HCT116 (cell line): ENCODE data around the gene LNP1. TPM values are rescaled to one million over a fixed set of nuclear protein-coding genes. Genes with fewer than 3 reads are reported as not detected.

Experiments
- ATAC-seq: fragments of 200-7000 bp; cut with Tn5 transposase; 2 replicates; pipeline ENCODE4 v1.9.1; 2020; ENCODE audit warnings: mild to moderate bottlenecking, moderate library complexity
- BruUV-seq: library from RNA; stranded (reverse); fragments of 400-500 nt; replicated peaks from 2 replicates; lab custom pipeline; 2021; lab: Mats Ljungman, UMichigan
- CTCF ChIA-PET: fragments of 300-600 bp; sonication (Branson Sonifier 250); formaldehyde crosslinking; loops from one replicate; lab custom pipeline; 2021; ENCODE audit warnings: antibody characterized with exemption; lab: Charles Lee
- POLR2A ChIA-PET: fragments of 300-600, 350-600 bp; sonication (Branson Sonifier 250); formaldehyde crosslinking; loops from one replicate; lab custom pipeline; 2021; ENCODE audit warnings: antibody characterized with exemption; lab: Charles Lee
- RAD21 ChIA-PET, 2 experiments: fragments of 300-600 bp; sonication (Branson Sonifier 250); formaldehyde crosslinking; loops; one replicate each; lab custom pipeline; 2023; ENCODE audit warnings: low total read pairs in 2 of 2; ENCODE audit not compliant: uncharacterized antibody in 2 of 2, unreplicated experiment in 2 of 2, low non-redundant PET in 1 of 2; lab: Charles Lee
- DNase-seq: peaks from one replicate; pipeline ENCODE4 v3.0.0-alpha.2; 2010; ENCODE audit warnings: low read depth, low spot score
- H2AFZ ChIP-seq: fragments of 200-600 bp; shearing (Covaris generic), sonication (generic); 2 replicates; pipeline ENCODE4 v1.6.1; 2017; ENCODE audit warnings: low read depth, mixed run types, mixed read lengths, antibody characterized with exemption, low read length; ENCODE audit not compliant: poor library complexity, severe bottlenecking
- H3K27ac ChIP-seq: 2 replicates; pipeline ENCODE4 v1.5.1; 2012; ENCODE audit warnings: low read depth, low read length
- H3K27me3 ChIP-seq: fragments of 200-600 bp; sonication (generic); 2 replicates; pipeline ENCODE4 v1.6.1; 2016; ENCODE audit warnings: mixed run types, low read length, mixed read lengths; ENCODE audit not compliant: insufficient read depth
- H3K36me3 ChIP-seq, 2 experiments: fragments of 200-500 bp in 1 of 2; fragments of 200-600 bp in 1 of 2; sonication (Bioruptor generic) in 1 of 2; sonication (generic) in 1 of 2; 2 replicates each; pipeline versions ENCODE4 v1.5.1 to v1.6.1; 2014 to 2016; ENCODE audit warnings: low read length in 2 of 2, inconsistent platforms in 1 of 2, mixed read lengths in 1 of 2, mixed run types in 1 of 2; ENCODE audit not compliant: insufficient read depth in 2 of 2, control insufficient read depth in 1 of 2
- H3K4me1 ChIP-seq, 2 experiments: fragments of 200-600 bp in 1 of 2; sonication (generic) in 1 of 2; 2 replicates each; pipeline versions ENCODE4 v1.5.1 to v1.6.1; 2012 to 2017; ENCODE audit warnings: low read length in 2 of 2, inconsistent platforms in 1 of 2, mild to moderate bottlenecking in 1 of 2, mixed read lengths in 1 of 2, mixed run types in 1 of 2, moderate library complexity in 1 of 2; ENCODE audit not compliant: insufficient read depth in 2 of 2, control insufficient read depth in 1 of 2
- H3K4me2 ChIP-seq: fragments of 200-600 bp; sonication (generic); 2 replicates; pipeline ENCODE4 v1.6.1; 2017; ENCODE audit warnings: mixed run types, low read length, mixed read lengths
- H3K4me3 ChIP-seq, 2 experiments: fragments of 200-600 bp in 1 of 2; sonication (generic) in 1 of 2; replicated peaks in 1 of 2; 2 replicates each; pipeline ENCODE4 v1.5.1; 2011 to 2016; ENCODE audit warnings: low read length in 2 of 2, control low read depth in 1 of 2, low read depth in 1 of 2, mild to moderate bottlenecking in 1 of 2, mixed read lengths in 1 of 2, mixed run types in 1 of 2
- H3K79me2 ChIP-seq: fragments of 200-600 bp; sonication (generic); 2 replicates; pipeline ENCODE4 v1.6.1; 2017; ENCODE audit warnings: mild to moderate bottlenecking, mixed run types, low read length, moderate library complexity, mixed read lengths; ENCODE audit not compliant: insufficient read depth
- H3K9ac ChIP-seq: fragments of 200-600 bp; sonication (generic); 2 replicates; pipeline ENCODE4 v1.6.1; 2016; ENCODE audit warnings: low read length, mixed read lengths
- H3K9me2 ChIP-seq: fragments of 200-600 bp; sonication (generic), shearing (Covaris generic); 2 replicates; pipeline ENCODE4 v1.6.1; 2017; ENCODE audit warnings: mixed run types, mild to moderate bottlenecking, moderate library complexity; ENCODE audit not compliant: insufficient read depth
- H3K9me3 ChIP-seq, 2 experiments: fragments of 200-500 bp in 1 of 2; fragments of 200-600 bp in 1 of 2; sonication (Bioruptor generic) in 1 of 2; sonication (generic) in 1 of 2; 2 replicates each; pipeline ENCODE4 v1.6.1; 2014 to 2017; ENCODE audit warnings: low read length in 2 of 2, mixed read lengths in 2 of 2, inconsistent platforms in 1 of 2, low read depth in 1 of 2, mild to moderate bottlenecking in 1 of 2, mixed run types in 1 of 2, moderate library complexity in 1 of 2; ENCODE audit not compliant: control insufficient read depth in 1 of 2, insufficient read depth in 1 of 2
- H4K20me1 ChIP-seq: fragments of 200-600 bp; sonication (generic), shearing (Covaris generic); 2 replicates; pipeline ENCODE4 v1.6.1; 2017; ENCODE audit warnings: mixed run types, mild to moderate bottlenecking, moderate library complexity; ENCODE audit not compliant: insufficient read depth
- CBX3 ChIP-seq: IDR thresholded peaks from 2 replicates; pipeline ENCODE4 v1.6.1; 2012; ENCODE audit warnings: low read depth
- FOSL1 ChIP-seq: IDR thresholded peaks from 2 replicates; pipeline ENCODE4 v1.6.1; 2012; ENCODE audit warnings: low read depth
- POLR2AphosphoS5 ChIP-seq: IDR thresholded peaks from 2 replicates; pipeline ENCODE4 v1.6.1; 2011; ENCODE audit warnings: mild to moderate bottlenecking, low read depth, low read length, moderate library complexity
- RAD21 ChIP-seq: IDR thresholded peaks from 2 replicates; pipeline ENCODE4 v1.6.1; 2012; ENCODE audit warnings: low read depth, mild to moderate bottlenecking
- SIN3A ChIP-seq: IDR thresholded peaks from 2 replicates; pipeline ENCODE4 v1.6.1; 2012; ENCODE audit warnings: low read depth
- SP1 ChIP-seq: IDR thresholded peaks from 2 replicates; pipeline ENCODE4 v1.6.1; 2012; ENCODE audit warnings: low read depth
- SRF ChIP-seq: IDR thresholded peaks from 2 replicates; pipeline ENCODE4 v1.6.1; 2012; ENCODE audit warnings: low read depth
- TCF7L2 ChIP-seq: IDR thresholded peaks from 2 replicates; pipeline ENCODE4 v1.7.0; 2011; ENCODE audit warnings: borderline replicate concordance, inconsistent platforms; ENCODE audit not compliant: insufficient read depth, insufficient read length; ENCODE audit errors: extremely low read depth
- ZNF274 ChIP-seq: fragments of 200-500 bp; sonication (Bioruptor generic); IDR thresholded peaks from 2 replicates; pipeline ENCODE4 v1.6.1; 2014; ENCODE audit warnings: mild to moderate bottlenecking, low read depth, low read length, inconsistent platforms
- intact Hi-C: fragments of 100-400 bp; cut with micrococcal nuclease; formaldehyde crosslinking; loops from 2 replicates; pipeline ENCODE4 v1.10.0; 2022
- total RNA-seq: library from RNA; stranded (reverse); gene quantifications from one replicate; pipeline ENCODE4 v1.2.1, GENCODE V29; 2021; ENCODE audit not compliant: unreplicated experiment
- TF ChIP-seq, protein P1 (sequence below), 3 experiments: fragments of 200-600 bp in 1 of 3; sonication (generic) in 1 of 3; IDR thresholded peaks in 2 of 3; conservative IDR thresholded peaks in 1 of 3; 2 replicates each; pipeline ENCODE4 v1.5.1; 2012 to 2017; ENCODE audit warnings: low read depth in 2 of 3, low read length in 2 of 3, antibody characterized with exemption in 1 of 3, borderline replicate concordance in 1 of 3, control low read depth in 1 of 3, mild to moderate bottlenecking in 1 of 3, mixed read lengths in 1 of 3, mixed run types in 1 of 3, moderate library complexity in 1 of 3; ENCODE audit not compliant: insufficient read depth in 1 of 3
- TF ChIP-seq, protein P2 (sequence below): IDR thresholded peaks from 2 replicates; pipeline ENCODE4 v1.6.1; 2012

LNP1 gene
- total RNA-seq, 1 experiment from 2014 or later = 1.6 TPM

DNA sequence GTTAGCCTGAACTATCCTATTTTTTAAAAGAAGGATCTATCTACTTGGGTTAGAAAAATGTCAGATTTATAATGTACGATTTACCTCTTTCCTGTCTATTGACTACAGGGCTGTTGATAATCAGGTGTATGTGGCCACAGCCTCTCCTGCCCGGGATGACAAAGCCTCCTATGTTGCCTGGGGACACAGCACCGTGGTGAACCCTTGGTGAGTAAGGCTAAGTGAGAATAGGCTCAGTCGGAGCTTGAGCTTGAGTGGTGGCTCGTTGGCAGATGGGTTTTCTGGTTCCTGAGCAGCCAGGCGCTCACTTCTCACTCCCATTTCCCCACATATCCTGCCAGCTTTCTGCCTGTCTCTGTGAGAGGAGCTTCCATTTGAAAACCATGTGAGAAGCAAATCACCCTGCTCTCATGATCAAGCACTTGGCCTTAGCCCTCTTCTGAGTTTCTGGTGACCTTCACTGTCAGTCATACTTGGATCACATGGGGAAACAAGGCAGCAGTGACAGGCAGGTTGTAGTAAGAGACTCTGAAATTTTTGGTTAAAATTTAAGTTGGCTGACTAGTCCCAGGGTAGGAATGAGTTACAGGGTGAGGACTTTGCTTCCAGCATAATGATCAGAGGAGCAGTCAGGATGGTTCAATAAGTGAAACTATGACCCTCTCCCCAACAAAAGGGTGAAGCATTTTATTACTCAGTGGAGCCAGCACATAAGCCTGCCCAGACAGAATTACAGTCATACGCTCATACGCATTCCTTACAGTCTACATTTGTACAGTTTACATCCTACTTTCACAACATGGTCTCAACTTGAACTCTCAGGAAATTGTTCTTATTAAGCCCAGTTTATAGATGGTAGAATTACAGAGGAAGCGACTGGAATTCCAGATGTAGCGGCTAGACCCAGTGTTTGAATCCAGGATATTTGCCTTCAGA, 48.8 kb upstream of the LNP1 start:
- H3K36me3 ChIP-seq = peaks cover 10 to 35% of the 10 kb centered on the region in 2 experiments; a peak in 3 of 4 replicates
- no peak overlapping the region for H2AFZ ChIP-seq
- H3K4me2 ChIP-seq = no peak overlapping the region
- TF ChIP-seq FOSL1 (no peak), TCF7L2 (no peak), POLR2AphosphoS5 (no peak), SP1 (no peak), SRF (no peak), SIN3A (no peak), ZNF274 (no peak), RAD21 (no peak), CBX3 (no peak)
- TF ChIP-seq, protein P1, sequence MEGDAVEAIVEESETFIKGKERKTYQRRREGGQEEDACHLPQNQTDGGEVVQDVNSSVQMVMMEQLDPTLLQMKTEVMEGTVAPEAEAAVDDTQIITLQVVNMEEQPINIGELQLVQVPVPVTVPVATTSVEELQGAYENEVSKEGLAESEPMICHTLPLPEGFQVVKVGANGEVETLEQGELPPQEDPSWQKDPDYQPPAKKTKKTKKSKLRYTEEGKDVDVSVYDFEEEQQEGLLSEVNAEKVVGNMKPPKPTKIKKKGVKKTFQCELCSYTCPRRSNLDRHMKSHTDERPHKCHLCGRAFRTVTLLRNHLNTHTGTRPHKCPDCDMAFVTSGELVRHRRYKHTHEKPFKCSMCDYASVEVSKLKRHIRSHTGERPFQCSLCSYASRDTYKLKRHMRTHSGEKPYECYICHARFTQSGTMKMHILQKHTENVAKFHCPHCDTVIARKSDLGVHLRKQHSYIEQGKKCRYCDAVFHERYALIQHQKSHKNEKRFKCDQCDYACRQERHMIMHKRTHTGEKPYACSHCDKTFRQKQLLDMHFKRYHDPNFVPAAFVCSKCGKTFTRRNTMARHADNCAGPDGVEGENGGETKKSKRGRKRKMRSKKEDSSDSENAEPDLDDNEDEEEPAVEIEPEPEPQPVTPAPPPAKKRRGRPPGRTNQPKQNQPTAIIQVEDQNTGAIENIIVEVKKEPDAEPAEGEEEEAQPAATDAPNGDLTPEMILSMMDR (IDR thresholded peaks at IDR 0.05 in 2 of 3, conservative IDR thresholded peaks at IDR 0.05 in 1 of 3; ENCODE audit: borderline replicate concordance in 1 of 3, insufficient read depth in 1 of 3, low read depth in 2 of 3, low read length in 2 of 3) = no peak
- TF ChIP-seq, protein P2, sequence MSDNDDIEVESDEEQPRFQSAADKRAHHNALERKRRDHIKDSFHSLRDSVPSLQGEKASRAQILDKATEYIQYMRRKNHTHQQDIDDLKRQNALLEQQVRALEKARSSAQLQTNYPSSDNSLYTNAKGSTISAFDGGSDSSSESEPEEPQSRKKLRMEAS = no peak
- TF ChIP-seq, all 23 proteins: peak for 0
- Histone ChIP-seq H3K9me3 (no peaks in the 10 kb centered on the region), H3K4me1 (no peaks in the 10 kb centered on the region), H3K4me3 (no peak overlapping the region), H3K27me3 (no peaks in the 10 kb centered on the region), H3K9ac (no peak overlapping the region), H4K20me1 (no peaks in the 10 kb centered on the region), H3K9me2 (no peaks in the 10 kb centered on the region), H3K79me2 (no peaks in the 10 kb centered on the region), H3K27ac (no peak overlapping the region)
- POLR2A ChIA-PET = no interaction called here
- ATAC-seq (no peak), DNase-seq (no peak)
- CTCF ChIA-PET = no interaction called here
- BruUV-seq = no TSS peak
- intact Hi-C loops = no loop called here
- RAD21 ChIA-PET = no interaction called here
